GM18951 (cell line): ENCODE data around the gene SFTA2.

ENCODE experiments used
- POLR2A ChIP-seq: IDR thresholded peaks from 4 replicates; pipeline ENCODE4 v1.6.1; 2011; ENCODE audit warnings: mild to moderate bottlenecking; ENCODE audit not compliant: insufficient read length, insufficient read depth; ENCODE audit errors: extremely low read depth
- in situ Hi-C: fragments of 300-500 bp; cut with MboI; formaldehyde crosslinking; loops from one replicate; pipeline ENCODE4 v1.12.0; 2022; ENCODE audit warnings: low sequenced_read_pairs, mixed read lengths, inconsistent platforms; ENCODE audit not compliant: unreplicated experiment

Gene SFTA2

DNA sequence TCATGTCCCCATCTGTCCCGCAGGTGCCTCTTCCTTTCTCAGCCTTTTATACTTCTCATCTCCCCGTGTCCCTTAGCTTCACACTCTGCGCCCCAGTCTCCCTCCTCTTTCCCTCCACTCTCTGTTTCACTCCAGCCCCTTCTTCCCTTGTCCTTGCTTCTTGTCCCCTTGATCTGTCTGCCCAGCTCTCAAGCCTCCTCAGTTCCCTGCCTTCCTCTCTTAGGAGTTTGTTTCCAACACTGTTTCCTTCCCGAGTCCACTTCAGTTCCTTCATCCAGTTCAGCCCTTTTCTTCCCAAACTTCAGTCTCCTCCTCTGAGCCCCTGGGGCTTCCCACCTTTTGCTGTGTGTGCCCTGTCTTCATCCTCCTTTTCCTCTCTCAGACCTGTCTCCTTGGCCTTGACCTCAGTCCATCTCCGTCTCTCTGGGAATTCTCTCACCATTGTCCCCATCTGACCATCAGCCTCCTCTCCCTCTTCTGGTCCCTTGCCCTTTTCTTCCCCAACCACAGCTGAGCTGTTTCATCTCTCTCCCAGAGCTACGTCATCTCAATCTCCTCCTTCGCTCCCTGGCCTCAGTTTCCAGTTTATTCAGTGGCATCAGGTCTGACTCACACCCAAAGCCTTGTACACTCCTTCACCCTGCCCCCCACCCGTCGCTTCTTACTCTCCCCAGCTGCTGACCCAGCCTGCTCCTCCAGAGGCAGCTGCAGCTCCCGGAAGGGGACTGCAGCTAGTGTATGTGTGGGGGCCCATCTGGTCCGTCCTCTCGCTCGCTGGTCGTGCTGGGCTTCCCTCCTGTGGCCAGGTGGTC, 50.4 kb downstream of the SFTA2 start:
- in situ Hi-C loops, result no loop called here
- no peak for TF ChIP-seq POLR2A
